HEK293 (cell line): ENCODE measurements around the gene AKAP6.

Experiments used
- CTCF ChIA-PET: fragments of 350-600 bp; formaldehyde crosslinking; extraction: SDS; loops from one replicate; lab custom pipeline; 2021; ENCODE audit warnings: antibody characterized with exemption; lab: Yijun Ruan, JAX
- POLR2A ChIA-PET: fragments of 300-600 bp; formaldehyde crosslinking; extraction: SDS; loops from one replicate; lab custom pipeline; 2020; ENCODE audit warnings: antibody characterized with exemption, inconsistent platforms; lab: Yijun Ruan, JAX
- H3K27ac ChIP-seq: fragments of 200-500 bp; sonication (Bioruptor generic); 2 replicates; pipeline ENCODE4 v1.5.1; 2014; ENCODE audit warnings: low read depth, low read length, control low read depth, inconsistent platforms; ENCODE audit errors: extremely low read depth
- H3K36me3 ChIP-seq, 2 experiments: fragments of 200-500 bp in 1 of 2; sonication (Bioruptor generic) in 1 of 2; 1 replicate in 1 of 2; 2 replicates in 1 of 2; pipeline ENCODE4 v1.5.1; 2014 to 2017; ENCODE audit warnings: inconsistent platforms in 2 of 2, low read length in 2 of 2; ENCODE audit not compliant: control insufficient read depth in 2 of 2, insufficient read depth in 1 of 2
- H3K4me1 ChIP-seq: fragments of 200-500 bp; sonication (Bioruptor generic); 2 replicates; pipeline ENCODE4 v1.5.1; 2014; ENCODE audit warnings: mild to moderate bottlenecking, low read length, inconsistent platforms; ENCODE audit not compliant: control insufficient read depth, insufficient read depth
- H3K4me3 ChIP-seq: 2 replicates; pipeline ENCODE4 v1.5.1; 2011; ENCODE audit warnings: low read depth, mild to moderate bottlenecking, control low read depth, low read length, moderate library complexity
- H3K9me3 ChIP-seq: fragments of 200-500 bp; sonication (Bioruptor generic); 2 replicates; pipeline ENCODE4 v1.5.1; 2014; ENCODE audit warnings: low read depth, low read length, inconsistent platforms; ENCODE audit not compliant: control insufficient read depth, insufficient read depth
- OVOL3 ChIP-seq: fragments of 450-650 bp; formaldehyde crosslinking; IDR thresholded peaks from 2 replicates; pipeline ENCODE4 v1.5.1; 2016; ENCODE audit warnings: missing biosample characterization, missing genetic modification characterization
- SP2 ChIP-seq: fragments of 450-650 bp; formaldehyde crosslinking; IDR thresholded peaks from 2 replicates; pipeline ENCODE4 v1.5.1; 2016; ENCODE audit warnings: missing biosample characterization, missing genetic modification characterization
- ZBTB7A ChIP-seq: fragments of 450-650 bp; formaldehyde crosslinking; IDR thresholded peaks from 2 replicates; pipeline ENCODE4 v1.5.1; 2016; ENCODE audit warnings: low read depth, missing biosample characterization, missing genetic modification characterization
- ZNF248 ChIP-seq: fragments of 450-650 bp; formaldehyde crosslinking; IDR thresholded peaks from 2 replicates; pipeline ENCODE4 v1.5.1; 2017; ENCODE audit warnings: missing biosample characterization, missing genetic modification characterization
- ZNF335 ChIP-seq: fragments of 450-650 bp; formaldehyde crosslinking; conservative IDR thresholded peaks from 2 replicates; pipeline ENCODE4 v1.5.1; 2016; ENCODE audit warnings: missing biosample characterization, missing genetic modification characterization
- ZNF530 ChIP-seq: fragments of 450-650 bp; formaldehyde crosslinking; IDR thresholded peaks from 2 replicates; pipeline ENCODE4 v1.5.1; 2016; ENCODE audit warnings: low read depth, missing biosample characterization, missing genetic modification characterization
- ZNF561 ChIP-seq: fragments of 450-650 bp; IDR thresholded peaks from 2 replicates; pipeline ENCODE4 v1.5.1; 2018; ENCODE audit warnings: missing biosample characterization, missing genetic modification characterization, borderline replicate concordance
- ZNF654 ChIP-seq: fragments of 450-650 bp; formaldehyde crosslinking; IDR thresholded peaks from 2 replicates; pipeline ENCODE4 v1.5.1; 2016; ENCODE audit warnings: low read depth, missing biosample characterization, missing genetic modification characterization
- ZNF785 ChIP-seq: fragments of 450-650 bp; formaldehyde crosslinking; IDR thresholded peaks from 2 replicates; pipeline ENCODE4 v1.5.1; 2016; ENCODE audit warnings: missing biosample characterization, missing genetic modification characterization
- ZNF830 ChIP-seq: fragments of 450-650 bp; IDR thresholded peaks from 2 replicates; pipeline ENCODE4 v1.5.0; 2018; ENCODE audit warnings: missing biosample characterization, missing genetic modification characterization, low read depth, mild to moderate bottlenecking, moderate library complexity
- TF ChIP-seq, protein P1 (sequence below): fragments of 450-650 bp; formaldehyde crosslinking; IDR thresholded peaks from 2 replicates; pipeline ENCODE4 v1.5.1; 2016; ENCODE audit warnings: missing biosample characterization, missing genetic modification characterization, low read depth
- TF ChIP-seq, protein P2 (sequence below): fragments of 450-650 bp; formaldehyde crosslinking; IDR thresholded peaks from 2 replicates; pipeline ENCODE4 v1.5.1; 2016; ENCODE audit warnings: missing biosample characterization, missing genetic modification characterization
- TF ChIP-seq, protein P3 (sequence below): fragments of 450-650 bp; formaldehyde crosslinking; IDR thresholded peaks from 2 replicates; pipeline ENCODE4 v1.5.1; 2016; ENCODE audit warnings: missing biosample characterization, missing genetic modification characterization
- TF ChIP-seq, protein P4 (sequence below): fragments of 450-650 bp; formaldehyde crosslinking; IDR thresholded peaks from 2 replicates; pipeline ENCODE4 v1.5.0; 2017; ENCODE audit warnings: missing biosample characterization, missing genetic modification characterization, borderline replicate concordance

The AKAP6 gene

DNA sequence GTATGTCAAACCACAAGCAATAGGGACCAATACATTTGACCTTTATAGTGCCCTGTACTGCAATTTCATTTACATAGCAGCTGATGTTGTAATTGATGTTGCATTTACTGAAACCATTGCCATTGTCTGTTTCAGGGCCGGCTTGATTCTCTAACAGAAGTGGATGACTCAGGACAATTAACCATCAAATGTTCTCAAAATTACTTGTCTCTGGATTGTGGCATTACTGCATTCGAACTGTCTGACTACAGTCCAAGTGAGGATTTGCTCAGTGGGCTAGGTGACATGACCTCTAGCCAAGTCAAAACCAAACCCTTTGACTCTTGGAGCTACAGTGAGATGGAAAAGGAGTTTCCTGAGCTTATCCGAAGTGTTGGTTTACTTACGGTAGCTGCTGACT, 216.0 kb downstream of the AKAP6 start (continued):
- no peak for TF ChIP-seq ZNF654
- no peak for TF ChIP-seq ZNF785 (tag by site-specific recombination)
- no peak for TF ChIP-seq SP2 (tag by site-specific recombination)
- TF ChIP-seq ZNF530 (tag by site-specific recombination): no peak
- TF ChIP-seq ZNF335: no peak
- TF ChIP-seq, protein P1, sequence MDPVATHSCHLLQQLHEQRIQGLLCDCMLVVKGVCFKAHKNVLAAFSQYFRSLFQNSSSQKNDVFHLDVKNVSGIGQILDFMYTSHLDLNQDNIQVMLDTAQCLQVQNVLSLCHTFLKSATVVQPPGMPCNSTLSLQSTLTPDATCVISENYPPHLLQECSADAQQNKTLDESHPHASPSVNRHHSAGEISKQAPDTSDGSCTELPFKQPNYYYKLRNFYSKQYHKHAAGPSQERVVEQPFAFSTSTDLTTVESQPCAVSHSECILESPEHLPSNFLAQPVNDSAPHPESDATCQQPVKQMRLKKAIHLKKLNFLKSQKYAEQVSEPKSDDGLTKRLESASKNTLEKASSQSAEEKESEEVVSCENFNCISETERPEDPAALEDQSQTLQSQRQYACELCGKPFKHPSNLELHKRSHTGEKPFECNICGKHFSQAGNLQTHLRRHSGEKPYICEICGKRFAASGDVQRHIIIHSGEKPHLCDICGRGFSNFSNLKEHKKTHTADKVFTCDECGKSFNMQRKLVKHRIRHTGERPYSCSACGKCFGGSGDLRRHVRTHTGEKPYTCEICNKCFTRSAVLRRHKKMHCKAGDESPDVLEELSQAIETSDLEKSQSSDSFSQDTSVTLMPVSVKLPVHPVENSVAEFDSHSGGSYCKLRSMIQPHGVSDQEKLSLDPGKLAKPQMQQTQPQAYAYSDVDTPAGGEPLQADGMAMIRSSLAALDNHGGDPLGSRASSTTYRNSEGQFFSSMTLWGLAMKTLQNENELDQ: no peak

DNA sequence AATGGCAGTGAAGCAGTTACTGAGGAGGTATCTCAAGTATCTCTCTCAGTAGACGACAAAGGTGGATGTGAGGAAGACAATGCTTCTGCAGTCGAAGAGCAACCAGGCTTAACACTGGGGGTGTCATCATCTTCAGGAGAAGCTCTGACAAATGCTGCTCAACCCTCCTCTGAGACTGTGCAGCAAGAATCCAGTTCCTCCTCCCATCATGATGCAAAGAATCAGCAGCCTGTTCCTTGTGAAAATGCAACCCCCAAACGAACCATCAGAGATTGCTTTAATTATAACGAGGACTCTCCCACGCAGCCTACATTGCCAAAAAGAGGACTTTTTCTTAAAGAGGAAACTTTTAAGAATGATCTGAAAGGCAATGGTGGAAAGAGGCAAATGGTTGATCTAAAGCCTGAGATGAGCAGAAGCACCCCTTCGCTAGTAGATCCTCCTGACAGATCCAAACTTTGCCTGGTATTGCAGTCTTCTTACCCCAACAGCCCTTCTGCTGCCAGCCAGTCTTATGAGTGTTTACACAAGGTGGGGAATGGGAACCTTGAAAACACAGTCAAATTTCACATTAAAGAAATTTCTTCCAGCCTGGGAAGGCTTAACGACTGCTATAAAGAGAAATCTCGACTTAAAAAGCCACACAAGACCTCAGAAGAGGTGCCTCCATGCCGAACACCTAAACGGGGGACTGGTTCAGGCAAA, 216.6 kb downstream of the AKAP6 start:
- TF ChIP-seq ZNF830: no peak
- TF ChIP-seq ZBTB7A (tag by site-specific recombination): no peak
- no peak overlapping the region for H3K27ac ChIP-seq
- H3K4me3 ChIP-seq: no peak overlapping the region
- CTCF ChIA-PET: interaction anchor here (0.9 to 1.4 kb wide), 2 partner anchors 14 to 292 kb away, joined by 3 to 4 read pairs; no protein-coding TSS in a partner anchor
- POLR2A ChIA-PET: no interaction called here
- no peaks in the 10 kb centered on the region for H3K9me3 ChIP-seq
- no peaks in the 10 kb centered on the region for H3K4me1 ChIP-seq
- H3K36me3 ChIP-seq: no peaks in the 10 kb centered on the region

DNA sequence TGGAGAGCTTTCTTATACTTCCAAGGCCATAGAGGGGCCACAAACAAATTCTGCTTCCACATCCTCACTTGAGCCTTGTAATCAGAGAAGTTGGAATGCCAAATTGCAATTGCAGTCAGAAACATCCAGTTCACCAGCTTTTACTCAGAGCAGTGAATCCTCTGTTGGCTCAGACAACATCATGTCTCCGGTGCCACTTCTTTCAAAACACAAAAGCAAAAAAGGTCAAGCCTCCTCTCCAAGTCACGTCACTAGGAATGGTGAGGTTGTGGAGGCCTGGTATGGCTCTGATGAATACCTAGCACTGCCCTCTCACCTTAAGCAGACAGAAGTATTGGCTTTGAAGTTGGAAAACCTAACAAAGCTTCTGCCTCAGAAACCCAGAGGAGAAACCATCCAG, 217.1 kb downstream of the AKAP6 start:
- TF ChIP-seq ZNF248 (tag by site-specific recombination): no peak
- TF ChIP-seq, protein P2, sequence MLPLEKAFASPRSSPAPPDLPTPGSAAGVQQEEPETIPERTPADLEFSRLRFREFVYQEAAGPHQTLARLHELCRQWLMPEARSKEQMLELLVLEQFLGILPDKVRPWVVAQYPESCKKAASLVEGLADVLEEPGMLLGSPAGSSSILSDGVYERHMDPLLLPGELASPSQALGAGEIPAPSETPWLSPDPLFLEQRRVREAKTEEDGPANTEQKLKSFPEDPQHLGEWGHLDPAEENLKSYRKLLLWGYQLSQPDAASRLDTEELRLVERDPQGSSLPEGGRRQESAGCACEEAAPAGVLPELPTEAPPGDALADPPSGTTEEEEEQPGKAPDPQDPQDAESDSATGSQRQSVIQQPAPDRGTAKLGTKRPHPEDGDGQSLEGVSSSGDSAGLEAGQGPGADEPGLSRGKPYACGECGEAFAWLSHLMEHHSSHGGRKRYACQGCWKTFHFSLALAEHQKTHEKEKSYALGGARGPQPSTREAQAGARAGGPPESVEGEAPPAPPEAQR (tag by site-specific recombination): no peak
- no peak for TF ChIP-seq ZNF335
- TF ChIP-seq OVOL3 (tag by site-specific recombination): no peak
- TF ChIP-seq, protein P3, sequence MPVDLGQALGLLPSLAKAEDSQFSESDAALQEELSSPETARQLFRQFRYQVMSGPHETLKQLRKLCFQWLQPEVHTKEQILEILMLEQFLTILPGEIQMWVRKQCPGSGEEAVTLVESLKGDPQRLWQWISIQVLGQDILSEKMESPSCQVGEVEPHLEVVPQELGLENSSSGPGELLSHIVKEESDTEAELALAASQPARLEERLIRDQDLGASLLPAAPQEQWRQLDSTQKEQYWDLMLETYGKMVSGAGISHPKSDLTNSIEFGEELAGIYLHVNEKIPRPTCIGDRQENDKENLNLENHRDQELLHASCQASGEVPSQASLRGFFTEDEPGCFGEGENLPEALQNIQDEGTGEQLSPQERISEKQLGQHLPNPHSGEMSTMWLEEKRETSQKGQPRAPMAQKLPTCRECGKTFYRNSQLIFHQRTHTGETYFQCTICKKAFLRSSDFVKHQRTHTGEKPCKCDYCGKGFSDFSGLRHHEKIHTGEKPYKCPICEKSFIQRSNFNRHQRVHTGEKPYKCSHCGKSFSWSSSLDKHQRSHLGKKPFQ (tag by site-specific recombination): no peak
- TF ChIP-seq, protein P4, sequence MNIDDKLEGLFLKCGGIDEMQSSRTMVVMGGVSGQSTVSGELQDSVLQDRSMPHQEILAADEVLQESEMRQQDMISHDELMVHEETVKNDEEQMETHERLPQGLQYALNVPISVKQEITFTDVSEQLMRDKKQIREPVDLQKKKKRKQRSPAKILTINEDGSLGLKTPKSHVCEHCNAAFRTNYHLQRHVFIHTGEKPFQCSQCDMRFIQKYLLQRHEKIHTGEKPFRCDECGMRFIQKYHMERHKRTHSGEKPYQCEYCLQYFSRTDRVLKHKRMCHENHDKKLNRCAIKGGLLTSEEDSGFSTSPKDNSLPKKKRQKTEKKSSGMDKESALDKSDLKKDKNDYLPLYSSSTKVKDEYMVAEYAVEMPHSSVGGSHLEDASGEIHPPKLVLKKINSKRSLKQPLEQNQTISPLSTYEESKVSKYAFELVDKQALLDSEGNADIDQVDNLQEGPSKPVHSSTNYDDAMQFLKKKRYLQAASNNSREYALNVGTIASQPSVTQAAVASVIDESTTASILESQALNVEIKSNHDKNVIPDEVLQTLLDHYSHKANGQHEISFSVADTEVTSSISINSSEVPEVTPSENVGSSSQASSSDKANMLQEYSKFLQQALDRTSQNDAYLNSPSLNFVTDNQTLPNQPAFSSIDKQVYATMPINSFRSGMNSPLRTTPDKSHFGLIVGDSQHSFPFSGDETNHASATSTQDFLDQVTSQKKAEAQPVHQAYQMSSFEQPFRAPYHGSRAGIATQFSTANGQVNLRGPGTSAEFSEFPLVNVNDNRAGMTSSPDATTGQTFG (tag by site-specific recombination): no peak
- no peak for TF ChIP-seq ZNF561 (tag by site-specific recombination)
- Histone ChIP-seq H3K36me3 (no peaks in the 10 kb centered on the region), H3K4me1 (no peaks in the 10 kb centered on the region), H3K4me3 (no peak overlapping the region), H3K9me3 (no peaks in the 10 kb centered on the region), H3K27ac (no peak overlapping the region)
- ChIA-PET POLR2A (no interaction called here), CTCF (interaction anchor here (0.9 to 1.4 kb wide), 2 partner anchors 14 to 293 kb away, joined by 3 to 4 read pairs; no protein-coding TSS in a partner anchor)
